ENCODE results near the gene ZBTB37.

DNA sequence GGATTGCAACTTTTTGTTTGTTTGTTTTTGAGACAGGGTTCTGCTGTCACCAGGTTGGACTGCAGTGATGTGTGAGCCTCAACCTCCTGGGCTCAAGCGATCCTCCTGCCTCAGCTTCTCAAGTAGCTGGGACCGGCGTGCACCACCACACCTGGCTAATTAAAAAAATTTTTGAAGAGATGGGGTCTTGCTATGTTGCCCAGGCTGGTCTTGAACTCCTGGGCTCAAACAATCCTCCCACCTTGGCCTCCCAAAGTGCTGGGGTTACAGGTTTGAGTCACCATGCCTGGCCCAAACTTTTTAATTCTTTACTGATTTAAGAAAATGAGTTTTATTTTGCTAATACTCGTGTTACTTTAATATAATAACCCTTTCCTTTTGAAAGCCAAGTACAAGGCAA lies 80.4 kb downstream of the ZBTB37 start:
- no peak for TF ChIP-seq RAD21 (IDR thresholded peaks at IDR 0.05; ENCODE audit: low read depth)
- TF ChIP-seq, protein P1, sequence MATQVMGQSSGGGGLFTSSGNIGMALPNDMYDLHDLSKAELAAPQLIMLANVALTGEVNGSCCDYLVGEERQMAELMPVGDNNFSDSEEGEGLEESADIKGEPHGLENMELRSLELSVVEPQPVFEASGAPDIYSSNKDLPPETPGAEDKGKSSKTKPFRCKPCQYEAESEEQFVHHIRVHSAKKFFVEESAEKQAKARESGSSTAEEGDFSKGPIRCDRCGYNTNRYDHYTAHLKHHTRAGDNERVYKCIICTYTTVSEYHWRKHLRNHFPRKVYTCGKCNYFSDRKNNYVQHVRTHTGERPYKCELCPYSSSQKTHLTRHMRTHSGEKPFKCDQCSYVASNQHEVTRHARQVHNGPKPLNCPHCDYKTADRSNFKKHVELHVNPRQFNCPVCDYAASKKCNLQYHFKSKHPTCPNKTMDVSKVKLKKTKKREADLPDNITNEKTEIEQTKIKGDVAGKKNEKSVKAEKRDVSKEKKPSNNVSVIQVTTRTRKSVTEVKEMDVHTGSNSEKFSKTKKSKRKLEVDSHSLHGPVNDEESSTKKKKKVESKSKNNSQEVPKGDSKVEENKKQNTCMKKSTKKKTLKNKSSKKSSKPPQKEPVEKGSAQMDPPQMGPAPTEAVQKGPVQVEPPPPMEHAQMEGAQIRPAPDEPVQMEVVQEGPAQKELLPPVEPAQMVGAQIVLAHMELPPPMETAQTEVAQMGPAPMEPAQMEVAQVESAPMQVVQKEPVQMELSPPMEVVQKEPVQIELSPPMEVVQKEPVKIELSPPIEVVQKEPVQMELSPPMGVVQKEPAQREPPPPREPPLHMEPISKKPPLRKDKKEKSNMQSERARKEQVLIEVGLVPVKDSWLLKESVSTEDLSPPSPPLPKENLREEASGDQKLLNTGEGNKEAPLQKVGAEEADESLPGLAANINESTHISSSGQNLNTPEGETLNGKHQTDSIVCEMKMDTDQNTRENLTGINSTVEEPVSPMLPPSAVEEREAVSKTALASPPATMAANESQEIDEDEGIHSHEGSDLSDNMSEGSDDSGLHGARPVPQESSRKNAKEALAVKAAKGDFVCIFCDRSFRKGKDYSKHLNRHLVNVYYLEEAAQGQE (IDR thresholded peaks at IDR 0.05; ENCODE audit: low read depth): no peak
- TF ChIP-seq CEBPB (IDR thresholded peaks at IDR 0.05): no peak
- TF ChIP-seq EP300 (IDR thresholded peaks at IDR 0.05; ENCODE audit: borderline replicate concordance): no peak
- TF ChIP-seq, protein P2, sequence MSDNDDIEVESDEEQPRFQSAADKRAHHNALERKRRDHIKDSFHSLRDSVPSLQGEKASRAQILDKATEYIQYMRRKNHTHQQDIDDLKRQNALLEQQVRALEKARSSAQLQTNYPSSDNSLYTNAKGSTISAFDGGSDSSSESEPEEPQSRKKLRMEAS (IDR thresholded peaks at IDR 0.05): no peak
- TF ChIP-seq, protein P3, sequence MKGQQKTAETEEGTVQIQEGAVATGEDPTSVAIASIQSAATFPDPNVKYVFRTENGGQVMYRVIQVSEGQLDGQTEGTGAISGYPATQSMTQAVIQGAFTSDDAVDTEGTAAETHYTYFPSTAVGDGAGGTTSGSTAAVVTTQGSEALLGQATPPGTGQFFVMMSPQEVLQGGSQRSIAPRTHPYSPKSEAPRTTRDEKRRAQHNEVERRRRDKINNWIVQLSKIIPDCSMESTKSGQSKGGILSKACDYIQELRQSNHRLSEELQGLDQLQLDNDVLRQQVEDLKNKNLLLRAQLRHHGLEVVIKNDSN (IDR thresholded peaks at IDR 0.05): no peak
- TF ChIP-seq FOXM1 (IDR thresholded peaks at IDR 0.05; ENCODE audit: borderline replicate concordance, low read depth): no peak
- TF ChIP-seq YY1 (IDR thresholded peaks at IDR 0.05; ENCODE audit: low read depth): no peak
- TF ChIP-seq EGR1 (IDR thresholded peaks at IDR 0.05): no peak
- TF ChIP-seq TCF12 (IDR thresholded peaks at IDR 0.05; ENCODE audit: low read depth): no peak
